H9 (cell line): ENCODE results near the gene PTPRN2. TPM values are rescaled to one million over a fixed set of nuclear protein-coding genes. Genes with fewer than 3 reads are reported as not detected.

ENCODE experiments used
- DNase-seq: peaks from one replicate; pipeline ENCODE4 v3.0.0-alpha.2; 2017
- H2AFZ ChIP-seq: one replicate; pipeline ENCODE4 v1.6.1; 2013; ENCODE audit warnings: mild to moderate bottlenecking, low read length, control low read depth, moderate library complexity
- H2AK5ac ChIP-seq: 2 replicates; pipeline ENCODE4 v1.6.1; 2013; ENCODE audit warnings: low read length, control low read depth, mixed read lengths; ENCODE audit not compliant: insufficient read length
- H2BK120ac ChIP-seq: one replicate; pipeline ENCODE4 v1.6.1; 2013; ENCODE audit warnings: low read depth, mild to moderate bottlenecking, low read length, control low read depth, inconsistent platforms; ENCODE audit not compliant: poor library complexity, severe bottlenecking
- H2BK12ac ChIP-seq: 2 replicates; pipeline ENCODE4 v1.6.1; 2013; ENCODE audit warnings: low read length, control low read depth, mixed read lengths, low read depth; ENCODE audit not compliant: insufficient read length
- H2BK15ac ChIP-seq: 2 replicates; pipeline ENCODE4 v1.6.1; 2013; ENCODE audit warnings: low read depth, low read length, control low read depth
- H2BK20ac ChIP-seq: one replicate; pipeline ENCODE4 v1.6.1; 2013; ENCODE audit warnings: low read depth, mild to moderate bottlenecking, low read length, control low read depth, inconsistent platforms; ENCODE audit not compliant: poor library complexity, severe bottlenecking
- H2BK5ac ChIP-seq: 2 replicates; pipeline ENCODE4 v1.6.1; 2013; ENCODE audit warnings: low read length, control low read depth, mixed read lengths; ENCODE audit not compliant: insufficient read length
- H3K14ac ChIP-seq: 2 replicates; pipeline ENCODE4 v1.6.1; 2013; ENCODE audit warnings: low read length, control low read depth; ENCODE audit not compliant: insufficient read depth
- H3K18ac ChIP-seq: 2 replicates; pipeline ENCODE4 v1.6.1; 2013; ENCODE audit warnings: low read depth, mild to moderate bottlenecking, mixed read lengths, low read length, control low read depth; ENCODE audit not compliant: insufficient read length
- H3K23ac ChIP-seq: 2 replicates; pipeline ENCODE4 v1.6.1; 2013; ENCODE audit warnings: low read length, control low read depth, mixed read lengths, low read depth; ENCODE audit not compliant: insufficient read length
- H3K23me2 ChIP-seq: 2 replicates; pipeline ENCODE4 v1.6.1; 2013; ENCODE audit warnings: low read depth, mild to moderate bottlenecking, mixed read lengths, low read length, control low read depth; ENCODE audit not compliant: insufficient read length, poor library complexity, severe bottlenecking
- H3K27ac ChIP-seq: 2 replicates; pipeline ENCODE4 v1.5.1; 2013; ENCODE audit warnings: low read length, control low read depth, mixed read lengths, low read depth; ENCODE audit not compliant: insufficient read length
- H3K27me3 ChIP-seq: 2 replicates; pipeline ENCODE4 v1.6.1; 2013; ENCODE audit warnings: low read length, control low read depth, inconsistent platforms; ENCODE audit not compliant: insufficient read depth
- H3K4ac ChIP-seq: 2 replicates; pipeline ENCODE4 v1.6.1; 2013; ENCODE audit warnings: low read depth, mild to moderate bottlenecking, control low read depth, inconsistent platforms, low read length, moderate library complexity
- H3K4me1 ChIP-seq: 2 replicates; pipeline ENCODE4 v1.6.1; 2013; ENCODE audit warnings: low read length, control low read depth, inconsistent platforms; ENCODE audit not compliant: insufficient read depth
- H3K4me2 ChIP-seq: 2 replicates; pipeline ENCODE4 v1.6.1; 2013; ENCODE audit warnings: low read length, control low read depth, mixed read lengths; ENCODE audit not compliant: insufficient read length, insufficient read depth
- H3K56ac ChIP-seq: 2 replicates; pipeline ENCODE4 v1.6.1; 2013; ENCODE audit warnings: low read depth, mild to moderate bottlenecking, mixed read lengths, low read length, control low read depth; ENCODE audit not compliant: insufficient read length
- H3K79me1 ChIP-seq: 2 replicates; pipeline ENCODE4 v1.6.1; 2013; ENCODE audit warnings: low read depth, mild to moderate bottlenecking, moderate library complexity, low read length, control low read depth, inconsistent platforms; ENCODE audit not compliant: insufficient read depth, poor library complexity, severe bottlenecking
- H3K79me2 ChIP-seq: 2 replicates; pipeline ENCODE4 v1.6.1; 2013; ENCODE audit warnings: low read length, control low read depth, inconsistent platforms; ENCODE audit not compliant: insufficient read depth
- H3K9ac ChIP-seq: 2 replicates; pipeline ENCODE4 v1.6.1; 2013; ENCODE audit warnings: low read length, control low read depth, mixed read lengths; ENCODE audit not compliant: insufficient read length; ENCODE audit errors: extremely low read depth
- H3K9me3 ChIP-seq: one replicate; pipeline ENCODE4 v1.6.1; 2013; ENCODE audit warnings: low read depth, low read length, inconsistent platforms; ENCODE audit not compliant: control insufficient read depth
- H3T11ph ChIP-seq: one replicate; pipeline ENCODE4 v1.6.1; 2013; ENCODE audit warnings: mild to moderate bottlenecking, low read length, control low read depth, inconsistent platforms
- H4K20me1 ChIP-seq: one replicate; pipeline ENCODE4 v1.6.1; 2013; ENCODE audit not compliant: control insufficient read depth, insufficient read length, insufficient read depth
- H4K5ac ChIP-seq: 2 replicates; pipeline ENCODE4 v1.6.1; 2013; ENCODE audit warnings: low read depth, mild to moderate bottlenecking, mixed read lengths, low read length, control low read depth; ENCODE audit not compliant: insufficient read length
- H4K8ac ChIP-seq: replicated peaks from 2 replicates; pipeline ENCODE4 v1.6.1; 2013; ENCODE audit warnings: low read length, control low read depth, mixed read lengths, low read depth; ENCODE audit not compliant: insufficient read length
- H4K91ac ChIP-seq: 2 replicates; pipeline ENCODE4 v1.6.1; 2013; ENCODE audit warnings: low read depth, mild to moderate bottlenecking, moderate library complexity, mixed read lengths, low read length, control low read depth; ENCODE audit not compliant: insufficient read length
- H3K27ac Mint-ChIP-seq, 3 experiments: 2 replicates in 2 of 3; 3 replicates in 1 of 3; pipeline ENCODE4 v1.8.0; 2020 to 2021; ENCODE audit warnings: mixed read lengths in 3 of 3, mild to moderate bottlenecking in 1 of 3, moderate library complexity in 1 of 3
- H3K27me3 Mint-ChIP-seq: 2 replicates; pipeline ENCODE4 v1.8.0; 2021; ENCODE audit warnings: low read depth, mild to moderate bottlenecking, moderate library complexity, mixed read lengths
- H3K36me3 Mint-ChIP-seq, 3 experiments: 2 replicates in 2 of 3; 3 replicates in 1 of 3; pipeline ENCODE4 v1.8.0; 2020 to 2021; ENCODE audit warnings: low read depth in 3 of 3, mixed read lengths in 3 of 3; ENCODE audit not compliant: insufficient read depth in 1 of 3
- H3K4me1 Mint-ChIP-seq, 2 experiments: 2 replicates each; pipeline ENCODE4 v1.8.0; 2020; ENCODE audit warnings: mixed read lengths in 2 of 2
- H3K4me3 Mint-ChIP-seq, 2 experiments: 2 replicates in 1 of 2; 3 replicates in 1 of 2; pipeline ENCODE4 v1.8.0; 2020 to 2021; ENCODE audit warnings: mild to moderate bottlenecking in 2 of 2, mixed read lengths in 2 of 2, moderate library complexity in 1 of 2
- H3K9me3 Mint-ChIP-seq, 2 experiments: 2 replicates in 1 of 2; 3 replicates in 1 of 2; pipeline ENCODE4 v1.8.0; 2020; ENCODE audit warnings: mild to moderate bottlenecking in 2 of 2, mixed read lengths in 2 of 2, moderate library complexity in 1 of 2
- WGBS: extraction: QIAGEN DNeasy Blood & Tissue Kit; methylation state at CpG from one replicate; pipeline ENCODE4 v1.1.7; 2013; ENCODE audit warnings: missing lambda C conversion rate, low lambda C conversion rate, mixed read lengths; ENCODE audit not compliant: insufficient read length; ENCODE audit errors: extremely low coverage; 5-methylcytosine and 5-hydroxymethylcytosine counted together
- total RNA-seq: library from RNA; stranded (reverse); gene quantifications from 2 replicates; pipeline ENCODE4 v1.2.1, GENCODE V29; 2021
- TF ChIP-seq, protein P1 (sequence below): fragments of 200-600 bp; sonication (generic); conservative IDR thresholded peaks from 3 replicates; pipeline ENCODE4 v1.8.0; 2021; ENCODE audit warnings: antibody characterized with exemption, mild to moderate bottlenecking

PTPRN2 gene
- total RNA-seq, 1 experiment from 2014 or later = 5.2 TPM

GRCh38 chr7:158602905-158603772 is 15.5 kb upstream of the PTPRN2 start:
- no peak overlapping the region for H2BK12ac ChIP-seq
- H3K36me3 Mint-ChIP-seq = peaks cover 14 to 24% (median 19%) of the 10 kb centered on the region in 3 experiments
- TF ChIP-seq, protein P1, sequence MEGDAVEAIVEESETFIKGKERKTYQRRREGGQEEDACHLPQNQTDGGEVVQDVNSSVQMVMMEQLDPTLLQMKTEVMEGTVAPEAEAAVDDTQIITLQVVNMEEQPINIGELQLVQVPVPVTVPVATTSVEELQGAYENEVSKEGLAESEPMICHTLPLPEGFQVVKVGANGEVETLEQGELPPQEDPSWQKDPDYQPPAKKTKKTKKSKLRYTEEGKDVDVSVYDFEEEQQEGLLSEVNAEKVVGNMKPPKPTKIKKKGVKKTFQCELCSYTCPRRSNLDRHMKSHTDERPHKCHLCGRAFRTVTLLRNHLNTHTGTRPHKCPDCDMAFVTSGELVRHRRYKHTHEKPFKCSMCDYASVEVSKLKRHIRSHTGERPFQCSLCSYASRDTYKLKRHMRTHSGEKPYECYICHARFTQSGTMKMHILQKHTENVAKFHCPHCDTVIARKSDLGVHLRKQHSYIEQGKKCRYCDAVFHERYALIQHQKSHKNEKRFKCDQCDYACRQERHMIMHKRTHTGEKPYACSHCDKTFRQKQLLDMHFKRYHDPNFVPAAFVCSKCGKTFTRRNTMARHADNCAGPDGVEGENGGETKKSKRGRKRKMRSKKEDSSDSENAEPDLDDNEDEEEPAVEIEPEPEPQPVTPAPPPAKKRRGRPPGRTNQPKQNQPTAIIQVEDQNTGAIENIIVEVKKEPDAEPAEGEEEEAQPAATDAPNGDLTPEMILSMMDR = no peak

More at GRCh38 chr7:158602905-158603772, 15.5 kb upstream of the PTPRN2 start:
- no peaks in the 10 kb centered on the region for H3K27me3 ChIP-seq
- no peaks in the 10 kb centered on the region for H3K4me1 ChIP-seq
- no peak overlapping the region for H2AK5ac ChIP-seq
- no peaks in the 10 kb centered on the region for H3K23me2 ChIP-seq
- H2BK5ac ChIP-seq = no peak overlapping the region
- no peak overlapping the region for H3K56ac ChIP-seq
- H4K20me1 ChIP-seq = no peaks in the 10 kb centered on the region
- Mint-ChIP-seq H3K4me1 (no peaks in the 10 kb centered on the region), H3K27me3 (no peaks in the 10 kb centered on the region), H3K27ac (peak overlapping the region in 2 of 3 experiments; percentile 35 to 77; a peak in 1 of 7 replicates), H3K4me3 (no peak overlapping the region), H3K9me3 (no peaks in the 10 kb centered on the region)
- H4K91ac ChIP-seq = no peak overlapping the region
- H3K27ac ChIP-seq = no peak overlapping the region
- no peak overlapping the region for H2BK15ac ChIP-seq
- H3K79me1 ChIP-seq = no peaks in the 10 kb centered on the region
- H3K18ac ChIP-seq = no peak overlapping the region
- H3K23ac ChIP-seq = no peak overlapping the region
- H4K5ac ChIP-seq = no peak overlapping the region
- H4K8ac ChIP-seq = no peak overlapping the region
- H2AFZ ChIP-seq = no peak overlapping the region
- H3K9ac ChIP-seq = no peak overlapping the region
- no peaks in the 10 kb centered on the region for H3K9me3 ChIP-seq
- no peak overlapping the region for H2BK20ac ChIP-seq
- H3K14ac ChIP-seq = no peak overlapping the region
- H3K4me2 ChIP-seq = no peak overlapping the region
- no peak for DNase-seq
- no peak overlapping the region for H3T11ph ChIP-seq
- no peak overlapping the region for H3K4ac ChIP-seq
- no peaks in the 10 kb centered on the region for H3K79me2 ChIP-seq
- H2BK120ac ChIP-seq = no peak overlapping the region
- WGBS = no CpG with 5 or more reads among the region's 22 CpGs
